Activated B cell treated with CpG ODN at 0.5 μM for 24 hours (primary cell): ENCODE results near the gene GET4. TPM values are rescaled to one million over a fixed set of nuclear protein-coding genes. Genes with fewer than 3 reads are reported as not detected.

Source experiments
- ATAC-seq: fragments of 200-7000 bp; cut with Tn5 transposase; one replicate; pipeline ENCODE4 v1.10.0; 2021; ENCODE audit warnings: low read depth, mild to moderate bottlenecking, moderate library complexity
- CTCF ChIA-PET: fragments of 350-600 bp; sonication (Branson Sonifier 250); formaldehyde crosslinking; loops from one replicate; lab custom pipeline; 2021; ENCODE audit warnings: antibody characterized with exemption; lab: Charles Lee
- POLR2A ChIA-PET: fragments of 350-600 bp; sonication (Branson Sonifier 250); formaldehyde crosslinking; loops from one replicate; lab custom pipeline; 2021; ENCODE audit warnings: antibody characterized with exemption; lab: Charles Lee
- DNase-seq: peaks from one replicate; pipeline ENCODE4 v3.0.0; 2022
- H3K27ac Mint-ChIP-seq: one replicate; pipeline ENCODE4 v1.8.0; 2020; ENCODE audit warnings: mixed read lengths
- H3K27me3 Mint-ChIP-seq: one replicate; pipeline ENCODE4 v1.8.0; 2021; ENCODE audit warnings: mixed read lengths
- H3K36me3 Mint-ChIP-seq: one replicate; pipeline ENCODE4 v1.8.0; 2021; ENCODE audit warnings: low read depth, mixed read lengths
- H3K4me1 Mint-ChIP-seq: one replicate; pipeline ENCODE4 v1.8.0; 2021; ENCODE audit warnings: mixed read lengths
- H3K4me3 Mint-ChIP-seq: one replicate; pipeline ENCODE4 v1.8.0; 2020; ENCODE audit warnings: mild to moderate bottlenecking, mixed read lengths
- H3K9me3 Mint-ChIP-seq: one replicate; pipeline ENCODE4 v1.8.0; 2020; ENCODE audit warnings: mixed read lengths
- CTCF ChIP-seq: fragments of 200-600 bp; IDR thresholded peaks from one replicate; pipeline ENCODE4 v1.8.0; 2022; ENCODE audit warnings: antibody characterized with exemption, mild to moderate bottlenecking
- intact Hi-C: fragments of 100-400 bp; cut with micrococcal nuclease; formaldehyde crosslinking; loops from one replicate; pipeline ENCODE4 v1.15.1; 2024
- total RNA-seq: library from RNA; stranded (reverse); gene quantifications from 2 replicates; pipeline ENCODE4 v1.2.3, GENCODE V29; 2022

Gene GET4
- total RNA-seq, 1 donor from 2014 or later, result 41.4 TPM

GRCh38 chr7:851204-851603, 25.1 kb upstream of the GET4 start:
- POLR2A ChIA-PET, result no interaction called here

DNA sequence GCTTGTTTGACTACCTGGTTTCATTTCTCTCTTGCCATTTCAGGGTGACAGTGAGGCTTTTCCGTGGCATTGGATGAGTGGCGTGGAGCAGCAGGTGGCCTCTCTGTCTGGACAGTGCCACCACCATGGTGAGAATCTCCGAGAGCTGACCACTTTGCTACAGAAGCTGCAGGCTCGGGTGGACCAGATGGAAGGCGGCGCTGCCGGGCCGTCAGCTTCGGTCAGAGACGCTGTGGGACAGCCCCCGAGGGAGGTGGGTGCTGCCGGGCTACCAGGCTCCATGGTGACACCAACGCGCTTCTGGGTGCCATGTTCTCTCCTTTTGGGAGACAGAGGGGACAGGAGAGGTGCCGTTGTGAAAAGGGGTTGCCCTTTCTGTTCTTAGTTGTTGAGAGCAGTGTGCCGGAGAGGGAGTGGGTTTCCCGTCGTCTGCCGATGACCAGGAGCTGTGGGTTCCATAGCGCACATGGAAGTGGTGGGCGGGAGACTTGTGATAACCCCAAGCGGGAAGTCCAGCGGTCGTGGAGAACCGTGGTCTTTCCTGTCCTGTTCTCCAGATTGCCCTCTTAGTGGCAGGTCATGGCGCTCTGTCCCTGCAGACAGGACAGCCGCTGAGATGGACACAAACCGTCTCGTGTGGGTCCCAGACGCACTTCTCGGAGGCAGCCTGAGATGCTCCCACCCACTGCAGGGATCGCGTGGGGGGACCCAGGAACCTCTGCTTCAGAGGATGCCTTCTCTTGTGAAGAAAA, 22.8 kb upstream of the GET4 start:
- no peak overlapping the region for H3K4me3 Mint-ChIP-seq
- intact Hi-C loops, result no loop called here
- no peaks in the 10 kb centered on the region for H3K27me3 Mint-ChIP-seq
- no peak for TF ChIP-seq CTCF
- H3K9me3 Mint-ChIP-seq, result no peaks in the 10 kb centered on the region
- ChIA-PET CTCF (no interaction called here), POLR2A (no interaction called here)
- no peaks in the 10 kb centered on the region for H3K4me1 Mint-ChIP-seq
- DNase-seq, result no peak
- no peak overlapping the region for H3K27ac Mint-ChIP-seq
- peaks cover 88% of the 10 kb centered on the region for H3K36me3 Mint-ChIP-seq
- no peak for ATAC-seq

More at GRCh38 chr7:851204-851603, 25.1 kb upstream of the GET4 start:
- DNase-seq (no peak), ATAC-seq (no peak)
- Mint-ChIP-seq H3K36me3 (peaks cover 75% of the 10 kb centered on the region), H3K4me1 (no peaks in the 10 kb centered on the region), H3K27me3 (no peaks in the 10 kb centered on the region), H3K27ac (no peak overlapping the region), H3K9me3 (no peaks in the 10 kb centered on the region), H3K4me3 (no peak overlapping the region)
- CTCF ChIA-PET, result interaction anchor here (0.8 kb wide), 1 partner anchor 22 kb away, joined by 3 read pairs; no protein-coding TSS in a partner anchor
- no peak for TF ChIP-seq CTCF
- intact Hi-C loops, result no loop called here

- intact Hi-C loops, result no loop called here
- TF ChIP-seq CTCF, result no peak
- Mint-ChIP-seq H3K36me3 (peaks cover 89% of the 10 kb centered on the region), H3K4me1 (no peaks in the 10 kb centered on the region), H3K27me3 (no peaks in the 10 kb centered on the region), H3K27ac (no peak overlapping the region), H3K4me3 (no peak overlapping the region), H3K9me3 (no peaks in the 10 kb centered on the region)
- ATAC-seq, result no peak
- POLR2A ChIA-PET, result no interaction called here
- CTCF ChIA-PET, result no interaction called here
- DNase-seq, result no peak
Measured at GRCh38 chr7:854118-854775, 22.1 kb upstream of the GET4 start.

GRCh38 chr7:855686-856369, 20.5 kb upstream of the GET4 start:
- intact Hi-C loops, result no loop called here
- Mint-ChIP-seq H3K27me3 (no peaks in the 10 kb centered on the region), H3K27ac (no peak overlapping the region), H3K4me1 (no peaks in the 10 kb centered on the region), H3K9me3 (no peaks in the 10 kb centered on the region), H3K36me3 (peaks cover 92% of the 10 kb centered on the region), H3K4me3 (no peak overlapping the region)
- ChIA-PET POLR2A (no interaction called here), CTCF (no interaction called here)
- DNase-seq (no peak), ATAC-seq (no peak)
- no peak for TF ChIP-seq CTCF

DNA sequence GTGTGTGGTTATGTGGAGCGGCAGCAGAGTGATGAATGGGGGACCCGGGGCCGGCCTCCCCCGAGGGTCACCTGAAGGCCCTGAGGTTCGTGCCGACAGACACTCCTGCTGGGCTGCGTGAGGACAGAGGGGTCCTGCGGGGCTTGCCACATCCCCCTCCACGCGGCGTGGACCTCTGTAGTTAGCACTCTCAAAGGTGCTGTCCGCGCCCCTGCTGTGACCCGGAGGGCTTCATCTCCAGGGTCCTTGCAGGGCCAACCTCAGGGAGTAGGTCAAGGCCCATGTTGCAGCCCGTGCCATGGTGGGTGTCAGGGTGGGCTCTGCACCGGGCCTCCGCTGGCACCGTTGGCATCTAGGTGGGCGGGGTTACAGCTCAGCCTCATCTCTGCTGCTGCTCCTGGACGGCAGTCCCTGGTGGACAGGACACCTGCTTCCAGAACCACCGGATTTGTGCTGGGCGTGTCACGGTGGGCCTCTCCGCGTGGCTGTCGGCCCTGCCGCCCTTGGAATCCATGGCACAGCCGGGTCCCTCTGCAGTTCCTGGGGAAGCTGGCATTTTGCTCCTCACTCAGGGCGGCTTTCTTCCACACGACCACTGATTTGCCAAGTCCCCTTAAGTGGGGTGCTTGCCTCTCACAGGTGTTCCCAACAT, 19.8 kb upstream of the GET4 start:
- intact Hi-C loops, result no loop called here
- Mint-ChIP-seq H3K9me3 (no peaks in the 10 kb centered on the region), H3K36me3 (peaks cover 93% of the 10 kb centered on the region), H3K27ac (no peak overlapping the region), H3K4me1 (no peaks in the 10 kb centered on the region), H3K27me3 (no peaks in the 10 kb centered on the region), H3K4me3 (no peak overlapping the region)
- no peak for DNase-seq
- no peak for TF ChIP-seq CTCF
- ChIA-PET POLR2A (no interaction called here), CTCF (no interaction called here)
- ATAC-seq, result no peak
